OCI-LY7 (cell line): ENCODE data around the gene ELF1.

Experiments
- CTCF ChIP-seq: fragments of 200-600 bp; sonication (generic); conservative IDR thresholded peaks from 2 replicates; pipeline ENCODE4 v1.5.1; 2014; ENCODE audit warnings: mild to moderate bottlenecking, antibody characterized with exemption, low read length, moderate library complexity, mixed read lengths
- EZH2phosphoT487 ChIP-seq: fragments of 200-600 bp; sonication (generic); IDR thresholded peaks from 2 replicates; pipeline ENCODE4 v1.6.1; 2018; ENCODE audit warnings: low read depth, borderline replicate concordance, mild to moderate bottlenecking, mixed run types, antibody characterized with exemption, low read length, moderate library complexity, mixed read lengths

DNA sequence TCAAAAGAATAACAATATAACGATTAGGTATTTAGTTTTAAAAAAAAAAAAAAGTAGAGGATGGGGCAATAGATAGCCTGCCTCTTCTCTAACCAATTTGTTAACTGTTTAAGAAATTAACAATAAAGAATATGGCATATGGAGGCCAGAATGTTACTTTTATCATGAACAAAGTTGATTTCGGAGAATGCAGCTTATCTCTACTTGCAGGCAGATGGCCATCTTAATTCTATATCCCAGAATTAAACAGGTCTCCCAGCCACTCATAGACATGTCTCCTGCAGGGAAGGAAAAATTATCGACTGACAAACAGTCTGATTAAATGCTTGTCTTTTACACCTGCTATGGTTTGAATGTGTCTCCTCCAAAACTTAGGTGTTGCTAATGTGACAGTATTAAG, 133.1 kb downstream of the ELF1 start:
- TF ChIP-seq CTCF (no peak), EZH2phosphoT487 (no peak)
